ENCODE results near the gene C12orf56.
"Not testable (repeated sequence)": the region's sequence is repeated elsewhere in the genome, so short reads cannot be mapped to it uniquely, and the experiment has no call there.

C12orf56 gene

GRCh38 chr12:64240781-64241180 is 149.8 kb downstream of the C12orf56 start:
- no peak for DNase-seq

DNA sequence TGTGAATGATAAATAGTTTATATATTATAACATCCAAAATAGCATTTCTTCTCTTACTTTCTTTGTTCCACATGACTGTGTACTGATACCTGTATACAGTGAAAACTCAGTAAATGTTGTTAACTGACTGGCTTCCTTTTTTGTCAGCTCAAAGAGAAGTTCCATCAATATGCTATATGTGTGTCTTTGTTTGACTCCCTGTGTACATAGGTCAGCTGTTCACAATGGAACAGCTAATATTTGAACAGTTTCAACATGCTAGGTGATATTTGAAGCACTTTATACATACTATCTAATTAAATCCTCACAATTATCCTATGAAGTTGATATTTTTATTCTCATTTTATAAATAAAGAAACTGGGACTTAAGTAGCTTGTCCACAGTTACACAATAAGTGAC is 153.2 kb downstream of the C12orf56 start:
- DNase-seq = no peak

DNA sequence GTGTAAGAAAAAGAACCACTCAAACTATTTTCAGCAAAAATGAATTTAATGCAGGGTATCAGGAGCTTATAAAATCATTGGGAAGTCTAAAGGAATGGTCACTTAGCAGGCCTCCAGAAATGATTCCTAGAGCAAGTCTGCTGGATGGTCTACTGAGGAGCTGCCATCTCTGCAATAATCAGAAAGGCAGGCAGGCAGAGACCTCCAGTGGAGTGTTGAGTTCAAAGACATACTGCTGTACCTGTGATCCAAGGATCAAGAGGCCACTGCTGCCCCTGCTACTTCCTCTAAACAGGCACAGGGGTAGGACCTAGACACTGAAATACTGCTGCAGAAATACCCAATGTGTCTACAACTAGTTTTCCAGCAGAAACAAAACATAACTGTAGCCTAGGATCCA is 154.0 kb downstream of the C12orf56 start:
- peak in 1 of 56 donors; percentile 12 for DNase-seq

- no peak for DNase-seq
These were observed 158.4 kb downstream of the C12orf56 start for GRCh38 chr12:64232196-64232595.

DNA sequence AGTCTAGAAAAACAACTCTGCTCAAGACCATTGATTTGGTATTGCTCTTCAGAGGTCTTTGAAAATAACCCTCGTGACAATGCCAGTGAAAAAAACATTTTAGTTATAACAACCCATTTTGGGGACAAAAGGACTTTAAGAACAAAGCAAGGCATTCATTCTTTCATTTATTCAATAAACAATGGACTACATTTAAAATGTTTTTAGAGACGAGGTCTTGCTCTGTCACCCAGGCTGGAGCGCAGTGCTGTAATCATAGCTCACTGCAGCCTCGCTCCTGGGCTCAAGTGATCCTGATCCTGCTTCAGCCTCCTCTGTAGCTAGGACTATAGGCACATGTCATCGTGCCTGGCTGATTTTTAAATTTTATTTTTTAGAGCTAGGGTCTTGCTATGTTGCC is 160.8 kb downstream of the C12orf56 start:
- peak in 29 of 56 donors; percentile 1 to 67 (median 31) for DNase-seq

GRCh38 chr12:64229240-64229639 is 161.3 kb downstream of the C12orf56 start:
- no peak for DNase-seq

GRCh38 chr12:64225626-64226025 is 164.9 kb downstream of the C12orf56 start:
- no peak for DNase-seq

DNA sequence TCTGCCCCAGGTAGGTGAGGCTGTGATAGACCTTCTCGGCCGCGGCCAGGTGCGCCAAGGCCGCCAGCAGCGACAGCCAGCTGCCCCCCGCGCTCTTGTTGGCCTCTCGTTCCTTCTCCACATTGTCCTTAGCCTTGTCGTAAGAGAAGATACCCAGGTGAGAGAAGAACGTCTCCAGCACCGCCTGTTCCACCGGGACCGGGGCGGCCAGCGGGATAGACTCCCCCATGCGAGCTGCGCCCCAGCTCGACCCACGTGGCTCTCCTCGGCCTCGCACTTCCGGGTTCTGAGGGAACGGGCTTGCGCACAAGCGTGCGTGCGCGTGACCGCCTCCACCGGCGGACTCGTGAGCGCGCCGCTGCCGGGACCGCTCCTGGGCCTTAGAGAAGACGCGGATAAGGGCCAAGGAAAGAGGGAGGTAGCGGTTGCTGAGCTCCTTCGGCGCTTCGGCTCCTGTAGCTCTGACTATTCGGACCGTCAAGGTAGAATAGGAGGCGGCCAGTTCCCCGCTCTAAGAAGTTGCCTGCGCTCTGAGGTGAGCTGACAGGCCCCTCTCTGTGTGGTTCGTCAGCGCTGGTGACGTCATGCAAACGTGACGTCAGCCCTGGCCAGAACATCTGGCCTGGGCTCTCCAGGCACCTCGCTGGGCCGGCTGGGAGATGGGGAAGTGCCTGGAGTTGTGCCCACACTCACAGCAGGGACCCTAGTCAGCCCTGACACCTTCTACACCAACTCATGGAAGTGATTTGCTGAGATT is 168.4 kb downstream of the C12orf56 start, which contains the start of gene KICS2:
KICS2 (minus strand) TSS at position 288 of the 757 bp plus-strand sequence; CDS start at position 229, 59 bp downstream.
- peak; percentile 48 to 98 (median 86) for DNase-seq

DNA sequence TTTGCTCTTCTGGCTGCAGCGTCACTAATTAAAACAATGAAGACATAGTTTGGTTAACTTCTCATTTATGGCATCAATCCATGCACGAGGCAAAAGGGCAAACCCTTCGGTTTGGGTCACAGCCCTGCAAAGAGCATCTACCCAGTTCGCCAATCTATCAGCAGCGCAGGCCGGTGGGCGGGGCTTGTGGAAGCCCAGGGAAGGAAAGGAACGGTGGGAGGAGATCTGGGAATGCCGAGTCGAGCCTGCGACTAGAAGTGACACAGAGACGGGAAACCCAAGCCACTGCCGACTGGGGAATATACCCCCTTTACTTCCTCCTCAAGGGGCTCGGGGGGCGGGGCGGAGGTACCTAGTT is 168.9 kb downstream of the C12orf56 start:
- peak in 53 of 56 donors; percentile 27 to 85 (median 71) for DNase-seq

GRCh38 chr12:64220046-64220445 is 170.5 kb downstream of the C12orf56 start:
- DNase-seq = no peak

GRCh38 chr12:64219145-64219544 is 171.4 kb downstream of the C12orf56 start:
- DNase-seq = no peak

GRCh38 chr12:64218597-64218996 is 172.0 kb downstream of the C12orf56 start:
- no peak for DNase-seq

DNA sequence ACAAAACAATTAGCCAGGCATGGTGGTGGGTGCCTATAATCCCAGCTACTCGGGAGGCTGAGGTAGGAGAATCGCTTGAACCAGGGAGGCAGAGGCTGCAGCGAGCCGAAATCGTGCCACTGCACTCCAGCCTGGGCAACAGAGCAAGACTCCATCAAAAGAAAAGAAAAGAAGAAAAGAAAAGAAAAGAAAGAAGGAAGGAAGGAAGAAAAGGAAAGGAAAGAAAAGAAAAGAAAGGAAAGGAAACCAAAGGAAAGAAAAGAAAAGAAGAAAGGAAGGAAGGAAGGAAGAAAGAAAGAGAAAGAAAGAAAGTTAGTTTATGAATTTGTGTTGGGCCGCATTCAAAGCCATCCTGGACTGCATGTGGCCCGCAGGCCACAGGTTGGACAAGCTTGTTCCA is 172.9 kb downstream of the C12orf56 start:
- not testable (repeated sequence) for DNase-seq

- DNase-seq = no peak
These were observed 174.3 kb downstream of the C12orf56 start for GRCh38 chr12:64216239-64216638.

Measured in amygdala (tissue), 56 donors.